GM21367 (cell line): ENCODE results near the gene TEN1.
"Not testable (repeated sequence)": the region's sequence is repeated elsewhere in the genome, so short reads cannot be mapped to it uniquely, and the experiment has no call there.

ENCODE experiments used
- ATAC-seq: cut with Tn5 transposase; IDR thresholded peaks from one replicate; pipeline ENCODE4 v1.9.1; 2021; ENCODE audit not compliant: unreplicated experiment

TEN1 gene, protein sequence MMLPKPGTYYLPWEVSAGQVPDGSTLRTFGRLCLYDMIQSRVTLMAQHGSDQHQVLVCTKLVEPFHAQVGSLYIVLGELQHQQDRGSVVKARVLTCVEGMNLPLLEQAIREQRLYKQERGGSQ

DNA sequence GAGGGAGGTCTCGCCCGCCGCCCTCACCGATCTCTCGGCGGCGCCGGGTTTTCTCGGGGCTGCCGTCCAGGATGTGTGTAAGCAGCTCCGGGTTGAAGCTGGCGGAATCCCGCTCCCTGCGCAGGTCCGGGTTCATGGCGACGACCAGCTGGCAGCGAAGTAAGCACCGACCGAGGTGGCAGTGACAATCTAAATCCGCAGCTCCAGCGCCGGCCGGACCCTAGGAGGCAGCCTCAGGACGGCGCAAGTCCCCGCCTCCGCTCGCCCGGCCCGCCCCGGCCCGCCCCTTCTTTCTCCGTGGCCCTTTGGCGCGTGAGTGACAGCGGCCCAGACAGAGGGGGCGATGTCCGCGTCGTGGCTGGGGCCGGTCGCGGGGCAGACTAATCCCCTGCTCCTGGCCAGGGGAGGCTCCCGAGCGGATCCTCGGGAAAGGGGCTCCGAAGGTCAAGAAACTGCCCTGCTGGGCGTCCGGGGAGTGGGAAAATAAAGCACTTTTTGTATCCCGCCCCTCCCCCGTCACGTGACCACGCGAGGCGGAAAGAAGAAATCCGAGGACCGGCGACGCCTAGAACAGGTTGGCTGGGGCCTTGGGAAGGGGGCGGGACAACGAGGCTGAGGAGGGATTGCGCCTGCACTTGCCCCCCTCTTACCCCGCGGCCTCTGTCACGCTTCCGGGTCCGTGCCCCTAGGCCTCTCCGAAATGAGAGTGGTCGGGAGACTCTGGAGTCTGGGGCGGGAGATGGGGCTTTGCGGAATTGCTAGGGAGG, at the start of gene TEN1, which contains the start of gene ACOX1:
Gene TEN1, plus strand, starts transcription at position 303 of the 767 bp plus-strand sequence. CDS start 6,953 bp downstream, outside the sequence.
Gene ACOX1, minus strand, starts transcription at position 229 of the 767 bp plus-strand sequence. Its CDS starts 93 bp downstream, at position 136.
- ATAC-seq = peak; percentile 78

DNA sequence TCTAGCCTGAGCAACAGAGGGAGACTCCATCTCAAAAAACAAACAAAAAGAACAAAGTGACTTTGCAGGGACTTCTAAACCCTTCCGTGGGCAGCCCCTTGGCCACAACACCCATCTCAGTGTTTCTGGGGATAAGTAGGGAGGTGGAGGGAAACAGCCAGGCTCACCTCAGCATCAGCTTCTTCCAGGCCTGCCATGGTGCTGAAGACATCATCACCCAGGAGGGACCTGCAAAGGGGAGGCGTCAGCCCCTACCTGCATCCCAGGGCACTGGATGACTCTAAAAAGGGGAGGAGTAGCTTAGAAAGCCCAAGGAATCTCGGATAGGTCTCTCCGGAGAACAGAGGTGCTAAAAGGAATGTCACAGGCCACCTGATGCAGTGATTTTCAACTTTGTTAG, 48.0 kb upstream of the TEN1 start:
- no peak for ATAC-seq

DNA sequence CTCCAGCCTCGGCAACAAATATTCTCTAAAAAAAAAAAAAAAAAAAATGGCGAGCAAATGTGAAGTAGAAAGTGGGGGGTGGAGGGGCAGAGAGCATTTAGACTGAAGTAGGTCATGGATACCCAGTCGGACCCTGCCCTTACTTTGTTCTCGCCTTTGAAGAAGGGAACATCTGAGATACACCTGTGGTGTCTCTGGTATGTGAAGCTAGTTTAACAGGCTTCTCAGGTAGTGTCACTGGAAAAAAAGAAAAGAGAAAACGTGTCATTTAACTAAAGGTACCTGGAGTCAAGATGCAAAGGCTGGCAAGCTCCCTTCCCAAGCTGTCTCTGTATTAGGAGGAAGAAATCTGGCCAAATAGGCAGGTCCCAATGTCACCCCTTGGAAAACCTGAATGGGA, 46.2 kb upstream of the TEN1 start:
- no peak for ATAC-seq

DNA sequence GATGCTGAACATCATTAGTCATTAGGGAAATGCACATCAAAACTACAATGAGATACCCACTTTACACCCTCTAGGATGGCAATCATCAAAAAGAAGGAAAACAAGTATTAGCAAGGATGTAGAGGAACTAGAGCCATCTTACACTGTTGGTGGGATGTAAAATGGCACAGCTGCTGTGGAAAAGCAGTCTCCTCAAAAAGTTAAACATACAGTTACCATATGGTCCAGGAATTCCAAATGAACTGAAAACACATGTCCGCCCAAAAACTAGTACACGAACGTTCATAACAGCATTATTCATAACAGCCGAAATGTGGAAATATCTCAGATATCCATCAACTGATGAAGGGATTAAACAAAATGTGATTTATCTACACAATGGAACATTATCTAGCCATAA, 45.2 kb upstream of the TEN1 start:
- ATAC-seq = no peak

DNA sequence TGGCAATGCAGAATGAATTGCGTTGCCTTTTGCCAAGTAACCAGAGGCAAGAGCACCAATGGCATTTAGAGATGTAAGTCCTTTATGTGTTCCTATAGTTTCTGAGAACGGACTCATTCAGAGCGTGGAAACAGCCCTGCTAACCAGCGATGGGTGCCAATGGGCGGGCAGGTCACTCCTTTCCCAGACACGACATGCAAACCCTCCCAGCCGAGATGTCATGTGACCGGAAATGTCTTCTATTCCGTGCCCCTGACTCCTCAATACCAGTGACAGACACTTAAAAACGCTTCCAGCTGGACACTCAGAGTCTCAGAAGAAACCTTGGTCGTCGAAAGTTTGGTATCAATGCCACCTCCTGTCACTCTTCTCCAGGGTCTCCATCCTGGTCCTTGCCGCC, 41.4 kb upstream of the TEN1 start:
- no peak for ATAC-seq

DNA sequence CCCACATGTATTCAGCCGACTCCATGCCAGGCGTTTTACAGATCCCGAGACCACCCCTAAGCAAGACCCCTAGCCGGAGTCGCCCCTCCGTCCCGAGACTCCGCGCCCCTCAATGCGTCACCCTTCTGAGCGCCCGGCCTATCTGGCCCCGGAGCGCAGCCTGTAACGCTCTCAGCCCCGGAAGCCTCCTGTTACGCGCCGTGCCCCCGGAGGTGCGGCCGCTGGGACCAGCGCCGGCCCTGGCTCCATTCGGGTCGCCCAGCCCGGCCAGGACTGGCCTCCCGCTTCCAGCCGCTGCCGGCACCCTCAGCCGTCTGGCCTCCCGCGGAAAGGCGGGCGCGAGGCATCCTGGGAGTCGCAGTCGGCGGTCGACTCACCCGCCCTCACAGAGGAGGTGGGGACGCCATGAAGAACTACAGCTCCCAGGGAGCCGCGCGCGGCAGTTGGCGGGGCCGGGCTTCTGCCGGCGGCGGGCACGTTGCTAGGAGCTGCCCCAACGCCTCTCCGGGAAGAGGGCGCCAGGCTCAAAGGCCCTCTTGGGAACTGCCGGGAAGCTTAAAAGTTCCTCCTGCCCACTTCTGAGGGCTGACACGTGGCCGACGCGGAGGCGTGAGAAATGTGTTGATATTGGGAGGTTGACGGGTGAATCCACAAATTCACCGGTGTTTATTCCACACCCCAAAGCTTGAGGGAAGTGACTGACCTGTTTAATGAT, 38.2 kb upstream of the TEN1 start, which contains the start of gene FBF1:
Gene FBF1, minus strand, starts transcription at position 316 of the 715 bp plus-strand sequence. CDS start 2,893 bp downstream, outside the sequence.
- peak; percentile 93 for ATAC-seq

DNA sequence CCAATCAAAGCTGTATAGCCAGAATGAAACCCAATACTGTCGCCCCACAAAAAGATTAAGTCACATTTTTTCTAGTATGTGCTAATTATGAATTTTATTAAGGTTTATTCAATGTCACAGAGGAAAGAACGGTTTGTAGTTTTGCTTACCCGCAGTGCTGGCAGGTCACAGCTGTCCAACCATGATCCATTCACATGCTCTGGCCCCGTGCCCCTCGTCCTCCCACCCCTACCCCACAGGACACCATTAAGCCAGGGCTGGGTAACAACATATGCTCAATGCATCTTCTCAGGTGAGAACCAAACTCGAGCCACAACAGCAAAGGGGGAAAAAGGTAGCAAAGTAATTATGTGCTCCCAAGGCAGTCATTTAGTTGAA, 37.6 kb upstream of the TEN1 start:
- no peak for ATAC-seq

DNA sequence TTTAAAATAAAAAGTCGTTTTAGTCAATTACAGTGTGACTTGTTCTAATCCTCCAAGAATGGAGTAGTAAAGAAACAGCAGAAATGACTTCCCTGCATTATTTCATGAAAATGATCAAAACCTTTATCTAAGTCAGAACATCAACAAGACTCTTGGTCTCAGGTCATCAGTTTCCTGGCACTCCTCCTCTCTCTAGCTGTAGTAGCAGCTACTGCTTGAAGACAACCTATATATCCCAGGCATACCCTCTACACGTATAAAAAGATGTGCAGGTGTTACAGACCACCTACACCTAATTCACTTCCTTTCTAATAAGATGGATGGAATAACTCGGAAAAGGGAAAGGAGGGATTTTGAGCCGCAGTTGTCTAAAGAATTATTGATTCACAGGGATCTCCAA, 36.6 kb upstream of the TEN1 start:
- no peak for ATAC-seq

DNA sequence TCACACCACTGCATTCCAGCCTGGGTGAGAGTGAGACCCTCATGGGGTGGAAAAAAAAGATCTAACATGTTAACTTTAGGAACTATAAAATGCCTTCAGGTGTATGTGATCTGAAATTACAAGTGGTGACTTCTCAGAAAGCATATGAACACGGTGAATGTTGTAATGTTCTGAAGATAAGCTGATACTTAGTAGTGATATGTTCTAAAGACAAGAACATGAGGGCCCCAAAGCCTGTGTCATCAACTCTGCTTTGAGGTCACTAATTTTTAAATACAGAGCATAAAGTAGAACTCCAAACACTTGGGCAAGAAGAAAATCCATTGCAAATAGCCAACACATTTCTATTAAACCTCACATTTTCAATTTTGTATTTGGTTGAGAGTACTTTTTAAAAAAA, 35.5 kb upstream of the TEN1 start:
- ATAC-seq = no peak

DNA sequence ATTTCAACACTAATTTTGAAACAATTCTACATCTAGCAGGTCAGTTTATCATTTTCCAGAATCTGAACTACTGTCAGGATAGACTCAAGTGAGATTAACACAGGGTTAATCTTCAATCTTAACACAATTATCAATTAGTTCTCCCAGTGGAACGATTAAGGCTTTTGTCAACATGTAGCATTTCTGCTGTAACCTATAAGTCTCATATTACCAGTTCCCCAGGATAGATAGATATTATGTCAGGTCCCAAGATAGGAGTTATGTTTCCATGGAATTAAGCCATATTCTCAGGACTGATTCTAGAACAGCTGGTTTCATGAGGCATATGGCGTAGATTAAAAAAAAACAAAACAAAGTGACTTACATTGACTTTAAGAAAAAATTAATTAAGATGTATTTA, 33.8 kb upstream of the TEN1 start:
- ATAC-seq = no peak

DNA sequence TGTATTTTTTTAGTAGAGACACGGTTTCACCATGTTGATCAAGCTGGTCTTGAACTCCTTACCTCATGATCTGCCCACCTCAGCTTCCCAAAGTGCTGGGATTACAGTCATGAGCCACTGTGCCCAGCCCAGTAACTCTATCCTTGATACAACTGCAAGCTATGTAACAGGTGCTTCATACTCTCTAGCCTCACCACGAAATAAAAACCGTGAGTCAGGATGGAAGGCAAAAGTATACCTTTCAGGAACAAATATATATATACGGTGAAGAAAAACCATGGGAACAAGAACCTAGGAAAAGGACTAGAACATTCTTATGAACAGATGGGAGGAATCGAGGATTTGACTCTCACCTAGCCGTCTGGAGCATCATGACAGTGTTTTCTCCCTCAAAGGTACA, 28.6 kb upstream of the TEN1 start:
- ATAC-seq = no peak

DNA sequence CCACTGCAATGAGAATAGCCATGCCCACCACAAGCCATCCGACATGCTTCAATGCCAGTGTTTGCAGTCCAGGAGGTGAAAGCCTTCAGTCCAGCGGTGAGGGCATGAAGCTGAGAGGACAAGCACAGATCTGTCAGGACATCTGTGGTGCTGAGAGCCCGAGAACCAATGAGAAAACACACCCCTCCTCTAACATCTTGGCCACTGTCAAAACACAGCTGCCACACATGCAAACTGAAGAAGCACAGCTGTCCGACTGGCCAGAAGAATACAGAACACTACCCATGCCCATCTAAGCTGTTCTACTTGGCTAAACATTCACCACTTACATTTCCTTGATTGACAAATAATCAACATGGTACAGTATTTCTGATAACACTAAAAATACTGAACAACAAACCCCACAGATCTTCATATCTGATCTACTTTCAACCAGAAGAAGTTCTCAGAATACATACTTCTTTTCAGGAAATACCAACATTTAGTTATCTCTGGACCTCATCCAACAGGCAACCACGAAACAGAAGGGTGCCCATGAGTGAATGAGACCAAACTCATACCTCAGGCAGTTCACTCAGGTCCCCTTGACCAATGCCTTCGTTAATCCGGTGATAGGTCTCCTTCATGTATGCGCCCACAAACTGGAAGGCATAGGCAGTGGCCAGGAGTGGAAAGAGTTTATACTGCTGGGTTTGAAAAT, 28.0 kb upstream of the TEN1 start:
- ATAC-seq = no peak

DNA sequence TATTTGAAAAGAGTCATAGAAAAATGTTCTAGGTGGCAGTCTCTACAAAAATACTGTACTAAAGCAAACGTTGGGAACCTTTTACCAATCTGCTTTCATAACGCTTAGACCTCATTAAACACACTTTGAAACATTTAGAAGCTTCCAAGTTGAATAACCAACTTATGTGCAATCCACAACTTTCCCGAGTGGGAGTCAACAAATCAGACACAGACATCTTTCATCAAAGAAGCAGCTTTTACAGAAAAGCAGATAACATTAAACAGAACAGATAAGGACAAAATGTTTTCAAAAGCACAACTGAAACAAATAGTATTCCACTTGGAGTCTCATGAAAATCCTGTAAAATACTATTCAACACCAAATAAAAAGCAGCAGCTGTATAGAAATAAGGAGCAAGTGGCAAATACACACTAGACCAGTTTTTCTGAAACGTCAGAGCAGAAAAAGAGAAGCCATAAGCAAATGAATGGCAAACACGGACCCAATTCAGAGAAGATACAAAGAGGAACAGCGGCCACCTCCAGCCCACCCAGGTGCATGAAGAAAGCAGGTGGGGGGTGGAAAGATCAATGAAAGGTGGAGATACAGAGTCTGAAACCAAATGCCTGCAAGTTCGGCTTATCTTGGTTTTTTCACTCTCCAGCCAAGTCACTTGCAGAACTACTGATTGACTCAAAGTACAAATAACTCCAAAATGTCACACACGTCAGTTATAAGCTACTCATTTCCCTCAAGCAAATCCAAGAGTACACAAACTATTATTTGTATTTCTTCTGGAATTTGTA, 19.8 kb upstream of the TEN1 start:
- ATAC-seq = no peak

DNA sequence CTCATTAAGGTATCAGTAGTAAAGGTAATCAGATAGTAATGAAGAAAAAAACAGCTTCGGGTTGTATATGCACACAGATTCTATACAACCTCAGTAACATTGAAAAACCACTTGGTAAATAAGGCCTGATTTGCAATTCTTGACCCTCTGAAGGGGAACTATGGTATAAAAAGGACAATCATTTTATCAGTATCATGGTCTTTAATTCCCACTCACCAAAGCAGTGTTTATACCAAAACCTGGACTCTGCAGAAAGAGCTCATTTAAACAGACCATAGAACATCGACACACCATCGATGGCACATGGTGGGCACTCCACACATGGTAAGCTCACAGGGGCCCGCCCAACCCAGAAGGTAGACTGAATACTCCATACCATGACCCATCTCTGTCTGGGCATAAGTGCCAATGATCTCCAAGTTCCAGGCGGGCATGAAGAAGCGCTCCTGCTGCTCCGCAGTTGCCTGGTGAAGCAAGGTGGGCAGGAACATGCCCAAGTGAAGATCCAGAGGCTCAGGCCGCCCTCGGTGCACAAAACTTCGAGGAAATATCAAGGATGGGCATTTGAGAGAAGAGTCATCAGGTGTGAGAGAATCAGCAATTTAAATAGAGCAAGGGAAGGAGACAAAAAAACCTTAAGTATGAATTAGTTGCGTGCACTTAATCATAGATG, 19.1 kb upstream of the TEN1 start:
- no peak for ATAC-seq

DNA sequence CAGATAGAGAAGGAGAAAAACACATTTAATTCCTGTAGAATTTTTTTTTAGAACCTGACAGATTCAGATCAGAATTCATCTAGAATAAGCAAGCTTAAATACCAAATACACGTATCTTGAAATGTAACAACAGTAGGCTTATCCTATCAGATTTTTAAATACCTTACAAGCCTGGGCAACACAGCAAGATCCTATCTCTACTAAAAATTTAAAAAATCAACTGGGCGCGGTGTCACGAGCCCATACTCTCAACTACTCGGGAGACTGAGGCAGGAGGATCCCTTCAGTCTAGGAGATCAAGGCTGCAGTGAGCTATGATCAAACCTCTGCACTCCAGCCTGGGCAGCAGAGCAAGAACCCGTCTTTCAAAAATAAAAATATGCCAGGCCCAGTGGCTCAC, 13.6 kb upstream of the TEN1 start:
- no peak for ATAC-seq

DNA sequence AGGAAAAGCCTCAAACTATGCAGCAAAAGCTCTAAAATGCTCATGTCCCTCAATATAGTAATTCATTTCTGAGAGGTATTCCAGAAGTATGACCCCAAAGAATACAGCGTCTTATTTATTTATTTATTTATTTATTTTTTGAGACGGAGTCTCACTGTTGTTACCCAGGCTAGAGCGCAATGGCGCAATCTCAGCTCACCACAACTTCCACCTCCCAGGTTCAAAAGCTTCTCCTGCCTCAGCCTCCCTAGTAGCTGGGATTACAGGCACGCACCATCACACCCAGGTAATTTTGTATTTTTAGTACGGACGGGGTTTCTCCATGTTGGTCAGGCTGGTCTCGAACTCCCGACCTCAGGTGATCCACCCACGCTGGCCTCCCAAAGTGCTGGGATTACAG, 10.0 kb upstream of the TEN1 start:
- ATAC-seq = not testable (repeated sequence)

DNA sequence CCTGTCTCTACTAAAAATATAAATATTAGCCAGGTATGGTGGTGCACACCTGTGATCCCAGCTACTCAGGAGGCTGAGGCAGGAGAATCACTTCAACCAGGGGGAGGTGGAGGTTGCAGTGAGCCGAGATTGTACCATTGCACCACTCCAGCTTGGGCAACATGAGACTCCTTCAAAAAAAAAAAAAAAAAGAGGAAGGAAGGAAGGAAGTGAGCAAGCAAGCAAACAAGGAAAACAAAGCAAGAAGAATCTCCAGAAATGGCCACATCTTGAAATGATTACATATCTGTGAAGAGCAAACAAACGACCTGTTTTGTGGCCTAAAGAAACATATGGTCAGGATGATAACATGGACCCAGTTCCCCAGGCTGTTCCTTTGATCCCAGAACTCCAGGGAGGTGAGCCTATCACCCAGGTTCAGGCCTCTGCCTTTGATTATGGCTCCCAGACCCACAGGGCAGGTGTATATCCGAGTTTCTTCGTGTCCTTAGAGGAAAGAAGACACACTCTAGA, 9.0 kb upstream of the TEN1 start:
- ATAC-seq = no peak

DNA sequence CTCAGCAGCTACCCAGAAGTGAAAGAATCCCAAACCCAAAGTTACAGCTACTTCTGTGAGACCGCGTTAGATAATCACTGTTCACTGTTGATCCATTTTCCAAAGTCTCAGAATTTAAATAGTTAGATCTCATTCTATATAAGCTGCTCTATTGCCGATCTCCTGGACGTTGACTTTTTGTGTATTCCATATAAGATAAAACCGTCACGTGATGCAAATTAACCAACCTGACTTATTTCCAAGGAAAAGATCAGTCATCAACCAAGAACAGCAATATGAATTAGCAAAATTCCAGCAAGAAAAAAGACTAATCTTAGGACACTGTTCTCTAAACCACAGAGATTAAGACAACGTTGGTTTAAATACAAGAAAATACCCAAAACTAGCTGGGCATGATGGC, 8.4 kb upstream of the TEN1 start:
- no peak for ATAC-seq

DNA sequence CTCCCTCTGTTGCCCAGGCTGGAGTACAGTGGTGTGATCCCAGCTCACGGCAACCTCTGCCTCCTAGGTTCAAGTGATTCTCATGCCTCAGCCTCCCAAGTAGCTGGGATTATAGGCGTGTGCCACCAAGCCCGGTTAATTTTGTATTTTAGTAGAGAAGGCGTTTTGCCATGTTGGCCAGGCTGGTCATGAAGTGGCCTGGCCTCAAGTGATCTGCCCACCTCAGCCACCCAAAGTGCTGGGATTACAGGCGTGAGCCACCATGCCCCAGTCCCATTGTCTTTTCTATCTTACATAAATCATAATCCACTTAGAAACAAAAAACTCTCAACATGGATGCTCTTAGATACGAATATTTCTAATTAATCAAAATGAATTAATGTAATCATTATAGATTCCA, 3.9 kb upstream of the TEN1 start:
- not testable (repeated sequence) for ATAC-seq

DNA sequence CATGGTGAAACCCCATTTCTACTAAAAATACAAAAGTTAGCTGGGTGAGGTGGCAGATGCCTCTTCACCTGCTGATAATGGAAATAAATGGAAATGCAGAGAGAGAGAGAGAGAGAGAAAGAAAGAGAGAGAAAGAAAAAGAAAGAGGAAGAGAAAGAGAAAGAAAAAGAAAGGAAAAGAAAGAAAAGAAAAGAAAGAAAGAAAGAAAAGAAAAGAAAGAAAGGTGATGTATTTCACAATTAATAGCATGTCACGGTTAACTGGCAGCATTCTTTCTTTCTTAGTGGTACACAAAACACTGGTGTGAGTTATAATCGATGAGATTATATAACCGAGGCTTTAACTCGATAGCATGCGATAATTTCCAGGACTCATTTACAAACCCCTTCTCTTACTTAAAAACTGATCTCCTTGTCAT, 3.3 kb upstream of the TEN1 start:
- no peak for ATAC-seq
